HL-60 (cell line): ENCODE measurements around the gene FAM90A1.
"Not testable (repeated sequence)": the region's sequence is repeated elsewhere in the genome, so short reads cannot be mapped to it uniquely, and the experiment has no call there.

Experiments used
- CTCF ChIP-seq: IDR thresholded peaks from one replicate; pipeline ENCODE4 v1.5.1; 2011; ENCODE audit warnings: low read length, control low read depth, inconsistent platforms; ENCODE audit not compliant: insufficient read depth
- GABPA ChIP-seq: IDR thresholded peaks from 2 replicates; pipeline ENCODE4 v1.6.1; 2012; ENCODE audit warnings: low read depth
- POLR2AphosphoS5 ChIP-seq: IDR thresholded peaks from 2 replicates; pipeline ENCODE4 v1.6.1; 2012; ENCODE audit warnings: low read depth
- SPI1 ChIP-seq: IDR thresholded peaks from 2 replicates; pipeline ENCODE4 v1.6.1; 2012; ENCODE audit warnings: low read depth, mild to moderate bottlenecking, borderline replicate concordance
- TF ChIP-seq, protein P1 (sequence below): IDR thresholded peaks from 2 replicates; pipeline ENCODE4 v1.6.1; 2012; ENCODE audit warnings: low read depth; ENCODE audit not compliant: insufficient replicate concordance

- not testable (repeated sequence) for TF ChIP-seq CTCF, POLR2AphosphoS5, GABPA, SPI1
- TF ChIP-seq, protein P1, sequence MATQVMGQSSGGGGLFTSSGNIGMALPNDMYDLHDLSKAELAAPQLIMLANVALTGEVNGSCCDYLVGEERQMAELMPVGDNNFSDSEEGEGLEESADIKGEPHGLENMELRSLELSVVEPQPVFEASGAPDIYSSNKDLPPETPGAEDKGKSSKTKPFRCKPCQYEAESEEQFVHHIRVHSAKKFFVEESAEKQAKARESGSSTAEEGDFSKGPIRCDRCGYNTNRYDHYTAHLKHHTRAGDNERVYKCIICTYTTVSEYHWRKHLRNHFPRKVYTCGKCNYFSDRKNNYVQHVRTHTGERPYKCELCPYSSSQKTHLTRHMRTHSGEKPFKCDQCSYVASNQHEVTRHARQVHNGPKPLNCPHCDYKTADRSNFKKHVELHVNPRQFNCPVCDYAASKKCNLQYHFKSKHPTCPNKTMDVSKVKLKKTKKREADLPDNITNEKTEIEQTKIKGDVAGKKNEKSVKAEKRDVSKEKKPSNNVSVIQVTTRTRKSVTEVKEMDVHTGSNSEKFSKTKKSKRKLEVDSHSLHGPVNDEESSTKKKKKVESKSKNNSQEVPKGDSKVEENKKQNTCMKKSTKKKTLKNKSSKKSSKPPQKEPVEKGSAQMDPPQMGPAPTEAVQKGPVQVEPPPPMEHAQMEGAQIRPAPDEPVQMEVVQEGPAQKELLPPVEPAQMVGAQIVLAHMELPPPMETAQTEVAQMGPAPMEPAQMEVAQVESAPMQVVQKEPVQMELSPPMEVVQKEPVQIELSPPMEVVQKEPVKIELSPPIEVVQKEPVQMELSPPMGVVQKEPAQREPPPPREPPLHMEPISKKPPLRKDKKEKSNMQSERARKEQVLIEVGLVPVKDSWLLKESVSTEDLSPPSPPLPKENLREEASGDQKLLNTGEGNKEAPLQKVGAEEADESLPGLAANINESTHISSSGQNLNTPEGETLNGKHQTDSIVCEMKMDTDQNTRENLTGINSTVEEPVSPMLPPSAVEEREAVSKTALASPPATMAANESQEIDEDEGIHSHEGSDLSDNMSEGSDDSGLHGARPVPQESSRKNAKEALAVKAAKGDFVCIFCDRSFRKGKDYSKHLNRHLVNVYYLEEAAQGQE, result not testable (repeated sequence)
Observed at GRCh38 chr12:8235316-8236157, 8.1 kb upstream of the FAM90A1 start.
